ENCODE results near the gene RRM2.

DNA sequence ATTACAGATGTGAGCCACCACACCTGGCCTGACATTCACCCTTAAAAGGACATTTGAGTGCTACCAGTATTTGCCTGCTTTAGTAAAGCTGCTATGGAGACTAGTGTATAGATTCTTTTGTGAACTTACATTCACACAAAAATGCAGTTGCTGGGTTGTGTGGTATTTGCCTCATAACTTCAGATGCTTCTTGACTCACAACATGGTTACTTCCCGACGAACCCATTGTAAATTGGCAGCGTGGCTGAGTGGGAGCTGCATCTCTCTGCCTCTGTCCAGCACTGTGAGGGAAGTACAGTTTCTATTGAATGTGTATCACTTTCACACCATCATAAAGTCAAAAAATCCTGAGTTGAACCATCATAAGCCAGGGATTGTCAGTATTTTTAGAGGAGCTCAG is 56.9 kb downstream of the RRM2 start:
- TF ChIP-seq, protein P1, sequence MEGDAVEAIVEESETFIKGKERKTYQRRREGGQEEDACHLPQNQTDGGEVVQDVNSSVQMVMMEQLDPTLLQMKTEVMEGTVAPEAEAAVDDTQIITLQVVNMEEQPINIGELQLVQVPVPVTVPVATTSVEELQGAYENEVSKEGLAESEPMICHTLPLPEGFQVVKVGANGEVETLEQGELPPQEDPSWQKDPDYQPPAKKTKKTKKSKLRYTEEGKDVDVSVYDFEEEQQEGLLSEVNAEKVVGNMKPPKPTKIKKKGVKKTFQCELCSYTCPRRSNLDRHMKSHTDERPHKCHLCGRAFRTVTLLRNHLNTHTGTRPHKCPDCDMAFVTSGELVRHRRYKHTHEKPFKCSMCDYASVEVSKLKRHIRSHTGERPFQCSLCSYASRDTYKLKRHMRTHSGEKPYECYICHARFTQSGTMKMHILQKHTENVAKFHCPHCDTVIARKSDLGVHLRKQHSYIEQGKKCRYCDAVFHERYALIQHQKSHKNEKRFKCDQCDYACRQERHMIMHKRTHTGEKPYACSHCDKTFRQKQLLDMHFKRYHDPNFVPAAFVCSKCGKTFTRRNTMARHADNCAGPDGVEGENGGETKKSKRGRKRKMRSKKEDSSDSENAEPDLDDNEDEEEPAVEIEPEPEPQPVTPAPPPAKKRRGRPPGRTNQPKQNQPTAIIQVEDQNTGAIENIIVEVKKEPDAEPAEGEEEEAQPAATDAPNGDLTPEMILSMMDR (IDR thresholded peaks at IDR 0.05 in 8 of 11, conservative IDR thresholded peaks at IDR 0.05 in 3 of 11): no peak
- no peak for TF ChIP-seq POLR2A (IDR thresholded peaks at IDR 0.05)
